ENCODE results near the gene MYOZ3. TPM values are rescaled to one million over a fixed set of nuclear protein-coding genes. Genes with fewer than 3 reads are reported as not detected.
A peak's percentile ranks its signal among the peaks of the same experiment; 100 is the strongest.

MYOZ3 gene
- total RNA-seq, 2 donors from 2014 or later, result 12.4 to 15.8 TPM

DNA sequence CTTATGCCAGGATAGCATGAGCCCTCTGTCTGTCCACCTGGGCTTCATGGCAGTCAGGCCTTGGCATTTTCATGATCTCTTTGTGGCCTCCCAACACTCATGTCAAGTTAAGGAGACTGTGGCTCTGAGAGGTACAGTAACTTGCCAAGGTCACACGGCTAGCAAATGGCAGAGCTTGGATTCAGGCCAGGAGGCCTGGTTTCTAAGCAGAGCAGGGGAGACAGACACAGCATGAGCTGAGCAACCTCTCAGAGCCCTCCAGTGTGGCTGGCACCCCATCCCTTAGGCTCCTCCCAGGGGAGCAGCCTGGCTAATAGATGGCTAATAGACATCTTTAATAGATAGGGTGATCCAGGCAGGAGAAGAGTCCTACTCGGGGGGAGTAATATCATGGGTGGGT is 16.5 kb upstream of the MYOZ3 start:
- H3K4me3 ChIP-seq (ENCODE audit: low read length), result no peak overlapping the region
- H3K9ac ChIP-seq (ENCODE audit: extremely low read depth, low read length, poor library complexity, severe bottlenecking), result no peak overlapping the region
- no peak for TF ChIP-seq CTCF (conservative IDR thresholded peaks at IDR 0.05)
- H3K27ac ChIP-seq (ENCODE audit: low read depth, low read length), result no peak overlapping the region
- no peak overlapping the region for H3K4me3 Mint-ChIP-seq
- no peaks in the 10 kb centered on the region for H3K9me3 ChIP-seq (ENCODE audit: control insufficient read depth, low read length)
- peak overlapping the region; percentile 96 for H3K27ac Mint-ChIP-seq
- DNase-seq, result no peak
- H3K27me3 Mint-ChIP-seq (ENCODE audit: insufficient read depth), result peaks cover 2% of the 10 kb centered on the region
- no peaks in the 10 kb centered on the region for H3K9me3 Mint-ChIP-seq
- H3K36me3 ChIP-seq (ENCODE audit: control insufficient read depth, insufficient read depth, low read length), result no peaks in the 10 kb centered on the region
- H3K4me1 ChIP-seq (ENCODE audit: control insufficient read depth, insufficient read depth, low read length), result peaks cover 33% of the 10 kb centered on the region
- WGBS, 2 experiments (ENCODE audit: insufficient coverage in 1 of 2, insufficient read length in 1 of 2), result 87 to 100% methylated on average over 1 to 2 of the region's 2 CpGs
- peaks cover 3% of the 10 kb centered on the region for H3K36me3 Mint-ChIP-seq (ENCODE audit: low read depth)
- H3K4me1 Mint-ChIP-seq, result peaks cover 56% of the 10 kb centered on the region
- H3K27me3 ChIP-seq (ENCODE audit: control insufficient read depth, insufficient read depth, low read length, poor library complexity, severe bottlenecking), result no peaks in the 10 kb centered on the region

GRCh38 chr5:150645070-150645700 is 15.9 kb upstream of the MYOZ3 start:
- H3K4me3 ChIP-seq (ENCODE audit: low read length), result no peak overlapping the region
- 37 to 75% methylated on average over 3 to 4 of the region's 4 CpGs for WGBS, 2 experiments (ENCODE audit: insufficient coverage in 1 of 2, insufficient read length in 1 of 2)
- H3K27me3 ChIP-seq (ENCODE audit: control insufficient read depth, insufficient read depth, low read length, poor library complexity, severe bottlenecking), result no peaks in the 10 kb centered on the region
- peaks cover 29% of the 10 kb centered on the region for H3K4me1 ChIP-seq (ENCODE audit: control insufficient read depth, insufficient read depth, low read length)
- peak; percentile 80 for DNase-seq
- H3K9ac ChIP-seq (ENCODE audit: extremely low read depth, low read length, poor library complexity, severe bottlenecking), result no peak overlapping the region
- H3K27ac Mint-ChIP-seq, result peak overlapping the region; percentile 96
- peaks cover 49% of the 10 kb centered on the region for H3K4me1 Mint-ChIP-seq
- no peak overlapping the region for H3K27ac ChIP-seq (ENCODE audit: low read depth, low read length)
- no peaks in the 10 kb centered on the region for H3K9me3 Mint-ChIP-seq
- no peak overlapping the region for H3K4me3 Mint-ChIP-seq
- no peaks in the 10 kb centered on the region for H3K9me3 ChIP-seq (ENCODE audit: control insufficient read depth, low read length)
- peaks cover 3% of the 10 kb centered on the region for H3K36me3 Mint-ChIP-seq (ENCODE audit: low read depth)
- no peaks in the 10 kb centered on the region for H3K36me3 ChIP-seq (ENCODE audit: control insufficient read depth, insufficient read depth, low read length)
- peaks cover 2% of the 10 kb centered on the region for H3K27me3 Mint-ChIP-seq (ENCODE audit: insufficient read depth)
- no peak for TF ChIP-seq CTCF (conservative IDR thresholded peaks at IDR 0.05)

- Histone ChIP-seq H3K9me3 (ENCODE audit: control insufficient read depth, low read length) (no peaks in the 10 kb centered on the region), H3K27me3 (ENCODE audit: control insufficient read depth, insufficient read depth, low read length, poor library complexity, severe bottlenecking) (no peaks in the 10 kb centered on the region), H3K27ac (ENCODE audit: low read depth, low read length) (no peak overlapping the region), H3K36me3 (ENCODE audit: control insufficient read depth, insufficient read depth, low read length) (no peaks in the 10 kb centered on the region), H3K9ac (ENCODE audit: extremely low read depth, low read length, poor library complexity, severe bottlenecking) (no peak overlapping the region), H3K4me1 (ENCODE audit: control insufficient read depth, insufficient read depth, low read length) (peaks cover 15% of the 10 kb centered on the region), H3K4me3 (ENCODE audit: low read length) (no peak overlapping the region)
- Mint-ChIP-seq H3K27me3 (ENCODE audit: insufficient read depth) (peaks cover 2% of the 10 kb centered on the region), H3K4me3 (no peak overlapping the region), H3K27ac (no peak overlapping the region), H3K36me3 (ENCODE audit: low read depth) (peaks cover 3% of the 10 kb centered on the region), H3K9me3 (no peaks in the 10 kb centered on the region), H3K4me1 (peaks cover 41% of the 10 kb centered on the region)
- 91 to 92% methylated on average over 10 to 25 of the region's 25 CpGs for WGBS, 2 experiments (ENCODE audit: insufficient coverage in 1 of 2, insufficient read length in 1 of 2)
- no peak for TF ChIP-seq CTCF (conservative IDR thresholded peaks at IDR 0.05)
- DNase-seq, result no peak
These were observed 13.5 kb upstream of the MYOZ3 start for GRCh38 chr5:150647275-150648251.

All from endodermal cell (in vitro differentiated cells).